NCI-H2107 treated with DMSO at 0.1 percent for 48 hours (cell line): ENCODE results near the gene UTS2B.

Experiments used
- DNase-seq: peaks from one replicate; lab custom pipeline; 2025; ENCODE audit not compliant: unreplicated experiment; lab: John Stamatoyannopoulos, UW

Gene UTS2B

DNA sequence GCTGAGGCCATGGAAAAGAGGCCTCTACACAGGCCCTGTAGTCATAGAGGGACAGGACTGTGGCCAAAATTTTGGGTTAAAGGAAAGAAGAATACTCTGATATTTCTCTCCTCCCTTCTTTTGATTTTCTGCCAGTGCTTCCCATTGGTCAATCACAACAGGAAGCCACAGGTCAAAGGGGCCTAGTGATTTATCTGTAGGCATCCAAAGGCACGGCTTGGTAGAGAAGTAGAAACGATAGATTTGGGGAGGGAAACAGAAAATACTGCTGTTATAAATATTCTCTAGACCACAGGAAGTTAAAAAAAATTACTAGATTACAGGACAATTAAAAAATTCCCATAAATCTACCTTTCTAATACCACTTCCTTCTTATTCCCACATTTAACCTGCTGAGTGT is 2.8 kb downstream of the UTS2B start:
- DNase-seq: no peak

- DNase-seq: no peak
Observed at GRCh38 chr3:191324936-191325335, 5.4 kb downstream of the UTS2B start.

DNA sequence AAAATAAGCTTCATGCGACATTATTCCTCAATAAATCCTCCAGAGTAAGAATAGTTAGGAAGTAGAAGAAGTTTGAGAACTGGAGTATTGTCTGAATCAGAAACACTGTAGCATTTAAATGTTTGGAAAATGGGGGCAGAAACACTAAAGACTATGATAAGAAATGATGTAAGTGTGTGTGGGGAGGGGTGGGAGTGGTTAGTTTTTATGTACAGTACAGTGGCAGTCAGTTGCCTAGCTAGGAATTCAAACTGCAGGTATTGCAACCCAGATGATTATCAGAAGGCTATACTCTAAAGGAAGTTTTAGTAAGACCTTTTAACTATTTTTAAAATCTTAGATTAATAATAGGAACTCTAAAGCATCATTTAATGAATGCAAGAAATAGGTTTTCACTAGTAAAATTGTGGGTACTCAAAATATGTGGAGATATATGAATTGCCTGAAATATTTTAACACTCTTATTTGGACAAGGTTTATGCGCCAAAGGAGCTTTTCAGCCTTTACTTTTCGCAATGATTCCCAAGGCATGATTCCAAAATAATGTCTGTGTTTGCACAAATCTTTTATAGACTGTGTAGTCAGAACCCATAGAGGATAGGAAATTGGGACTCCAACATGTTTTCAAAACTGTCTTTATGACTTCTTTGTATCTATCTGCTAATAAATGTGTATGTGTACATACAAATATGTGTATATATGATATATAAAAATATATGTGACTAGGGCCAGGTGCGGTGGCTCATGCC is 9.1 kb downstream of the UTS2B start:
- no peak for DNase-seq

GRCh38 chr3:191320316-191320715 is 10.0 kb downstream of the UTS2B start:
- DNase-seq: no peak

DNA sequence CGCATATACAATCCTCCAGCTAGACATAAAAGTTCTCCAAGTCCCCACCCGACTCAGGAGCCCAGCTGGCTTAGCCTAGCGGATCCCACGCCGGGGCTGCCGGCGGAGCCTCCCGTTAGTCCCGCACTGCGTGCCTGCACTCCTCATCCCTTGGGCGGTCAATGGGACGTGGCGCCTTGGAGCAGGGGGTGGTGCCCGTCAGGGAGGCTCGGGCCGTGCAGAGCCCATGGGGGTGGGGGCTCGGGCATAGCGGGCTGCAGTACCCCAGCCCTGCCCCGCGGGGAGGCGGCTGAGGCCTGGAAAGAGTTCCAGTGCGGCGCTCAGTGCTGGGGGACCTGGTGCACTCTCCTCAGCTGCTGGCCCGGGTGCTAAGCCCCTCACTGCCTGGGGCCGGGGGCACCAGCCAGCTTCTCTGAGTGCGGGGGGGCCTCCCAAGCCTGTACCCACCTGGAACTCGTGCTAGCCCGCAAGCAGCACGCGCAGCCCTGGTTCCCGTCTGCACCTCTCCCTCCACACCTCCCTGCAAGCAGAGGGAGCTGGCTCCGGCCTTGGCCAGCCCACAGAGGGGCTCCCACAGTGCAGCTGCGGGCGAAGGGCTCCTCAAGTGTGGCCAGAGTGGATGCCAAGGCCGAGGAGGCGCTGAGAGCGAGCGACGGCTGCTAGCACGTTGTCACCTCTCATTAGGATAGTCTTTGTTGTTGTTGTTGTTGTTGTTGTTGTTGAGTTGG is 13.3 kb downstream of the UTS2B start:
- DNase-seq: no peak

GRCh38 chr3:191314109-191314728 is 16.1 kb downstream of the UTS2B start:
- DNase-seq: no peak

DNA sequence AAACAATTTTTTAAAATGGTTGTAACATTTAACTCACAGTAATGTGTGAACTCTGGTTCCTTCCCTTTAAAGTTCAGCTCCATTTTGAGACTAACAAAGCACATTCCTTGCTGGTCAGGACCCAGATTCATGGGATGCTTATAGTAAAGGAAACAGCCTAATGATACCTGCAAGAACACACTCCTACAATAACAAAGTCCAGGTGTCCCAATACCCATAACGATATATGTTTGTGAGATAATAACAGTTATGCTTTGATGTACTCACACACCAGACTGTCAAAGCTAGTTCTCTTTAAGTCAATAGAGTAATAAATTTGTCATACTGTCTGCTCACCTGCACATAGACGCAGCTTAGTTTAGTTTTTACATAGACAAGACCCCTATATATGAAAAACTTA is 17.0 kb downstream of the UTS2B start:
- DNase-seq: no peak

DNA sequence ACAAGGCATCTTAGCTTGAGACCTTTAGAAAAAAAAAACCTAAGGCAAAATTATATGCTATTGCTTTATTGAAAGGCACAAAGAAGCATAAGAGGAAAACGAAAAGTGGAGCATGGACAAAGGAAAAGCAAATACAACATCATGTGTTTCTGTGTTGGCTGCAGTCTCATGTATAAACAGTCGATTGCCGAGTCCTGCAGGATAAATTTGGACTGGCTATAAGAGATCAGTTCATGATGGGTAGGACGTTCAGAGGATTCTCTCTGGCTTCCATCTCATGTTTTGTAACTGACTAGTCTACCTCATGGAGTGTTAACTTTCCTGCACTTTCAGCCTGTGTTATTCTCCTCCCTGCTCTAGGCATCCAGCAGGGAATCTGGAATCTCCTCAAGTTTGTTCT is 23.0 kb downstream of the UTS2B start:
- no peak for DNase-seq

- no peak for DNase-seq
Observed at GRCh38 chr3:191306428-191306827, 23.9 kb downstream of the UTS2B start.

GRCh38 chr3:191303596-191303995 is 26.7 kb downstream of the UTS2B start:
- no peak for DNase-seq

- DNase-seq: no peak
Observed at GRCh38 chr3:191302451-191302850, 27.9 kb downstream of the UTS2B start.

- no peak for DNase-seq
Observed at GRCh38 chr3:191301782-191302411, 28.4 kb downstream of the UTS2B start.

DNA sequence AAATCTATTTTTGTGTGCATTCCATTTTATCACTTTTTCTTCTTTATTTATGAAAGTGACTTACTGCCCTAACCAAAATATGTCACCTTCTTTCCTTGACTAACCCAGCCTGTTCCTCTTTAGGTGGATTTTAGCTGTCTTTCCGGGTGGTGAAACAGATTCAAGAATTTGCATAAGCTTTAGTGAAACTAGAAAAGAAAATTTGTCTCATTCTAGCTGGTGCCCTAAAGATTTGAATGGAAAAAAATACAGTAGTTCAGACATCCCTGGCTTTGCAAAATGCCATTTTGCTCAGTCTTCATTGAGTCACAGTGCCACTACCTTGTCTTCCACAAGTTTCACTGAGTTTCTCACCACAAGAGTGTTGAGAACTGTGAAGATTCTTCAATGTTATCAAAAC is 29.3 kb downstream of the UTS2B start:
- DNase-seq: no peak

DNA sequence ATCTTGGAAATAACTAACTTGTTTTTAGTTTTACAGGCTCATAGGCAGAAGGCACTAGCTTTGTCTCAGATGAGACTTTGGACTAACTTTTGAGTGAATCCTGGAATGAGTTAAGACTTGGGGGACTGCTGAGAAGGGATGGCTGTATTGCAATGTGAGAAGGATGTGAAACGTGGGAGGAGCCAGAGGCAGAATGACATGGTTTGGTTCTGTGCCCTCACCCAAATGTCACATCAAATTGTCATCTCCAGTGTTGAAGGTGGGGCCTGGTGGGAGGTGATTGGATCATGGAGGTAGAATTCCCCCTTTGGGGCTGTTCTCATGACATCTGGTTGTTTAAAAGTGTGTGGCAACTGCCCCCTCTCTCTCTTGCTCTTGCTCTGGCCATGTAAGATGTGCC is 29.9 kb downstream of the UTS2B start:
- no peak for DNase-seq

- DNase-seq: no peak
Observed at GRCh38 chr3:191298846-191299245, 31.5 kb downstream of the UTS2B start.

- DNase-seq: no peak
Observed at GRCh38 chr3:191296041-191296541, 34.2 kb downstream of the UTS2B start.

- DNase-seq: no peak
Observed at GRCh38 chr3:191294291-191294690, 36.0 kb downstream of the UTS2B start.

GRCh38 chr3:191292243-191293015 is 37.9 kb downstream of the UTS2B start:
- DNase-seq: no peak

DNA sequence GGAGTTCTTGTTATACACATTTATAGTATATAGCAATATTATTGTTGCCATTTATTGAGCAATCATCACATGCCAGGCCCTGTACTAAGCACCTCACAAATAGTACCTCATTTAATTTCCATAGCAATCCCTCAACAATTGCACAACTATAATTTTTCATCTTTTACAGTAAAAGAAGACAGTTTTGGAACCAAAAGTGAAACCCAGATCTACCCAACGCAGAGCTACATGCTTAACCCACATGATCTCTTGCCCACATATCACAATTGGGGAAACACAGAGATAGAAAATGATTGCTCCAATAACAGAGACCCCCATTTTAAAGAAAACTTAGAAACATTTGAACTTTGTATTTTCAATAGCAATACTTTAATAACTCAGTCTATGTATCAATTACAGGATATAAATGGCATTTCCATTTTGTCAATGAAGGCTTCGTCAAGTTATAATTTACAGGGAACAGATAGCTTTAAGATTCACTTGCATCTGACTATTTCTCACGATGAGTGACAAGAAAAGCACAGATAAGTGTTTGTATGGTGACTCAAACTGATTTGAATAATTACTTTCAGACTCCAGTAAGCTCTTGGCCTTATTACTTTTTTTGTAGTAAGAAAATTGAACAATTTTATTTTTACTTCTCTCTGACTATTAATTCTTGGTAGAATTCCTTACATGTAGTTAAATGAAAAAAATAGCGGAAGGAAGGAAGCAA is 39.9 kb downstream of the UTS2B start:
- DNase-seq: no peak

- DNase-seq: no peak
Observed at GRCh38 chr3:191283400-191283799, 46.9 kb downstream of the UTS2B start.
